Ovary (tissue), 3 donors: ENCODE data around the gene TMEM156.

Experiments
- CTCF ChIP-seq, 3 donors: fragments of 450-650 bp in 2 of 3; fragments of 200-600 bp in 1 of 3; IDR thresholded peaks; one replicate each; pipeline versions ENCODE4 v1.5.1 to v1.8.0; 2016 to 2022; ENCODE audit warnings: antibody characterized with exemption in 3 of 3, mild to moderate bottlenecking in 1 of 3
- EP300 ChIP-seq: sonication (generic); formaldehyde crosslinking; IDR thresholded peaks from one replicate; pipeline ENCODE4 v1.6.1; 2017; ENCODE audit warnings: antibody characterized with exemption
- POLR2A ChIP-seq: fragments of 450-650 bp; IDR thresholded peaks from one replicate; pipeline ENCODE4 v1.6.1; 2017; ENCODE audit warnings: antibody characterized with exemption, mild to moderate bottlenecking, moderate library complexity
- donor health status: DM: no; HTN: no; CAD: no.

DNA sequence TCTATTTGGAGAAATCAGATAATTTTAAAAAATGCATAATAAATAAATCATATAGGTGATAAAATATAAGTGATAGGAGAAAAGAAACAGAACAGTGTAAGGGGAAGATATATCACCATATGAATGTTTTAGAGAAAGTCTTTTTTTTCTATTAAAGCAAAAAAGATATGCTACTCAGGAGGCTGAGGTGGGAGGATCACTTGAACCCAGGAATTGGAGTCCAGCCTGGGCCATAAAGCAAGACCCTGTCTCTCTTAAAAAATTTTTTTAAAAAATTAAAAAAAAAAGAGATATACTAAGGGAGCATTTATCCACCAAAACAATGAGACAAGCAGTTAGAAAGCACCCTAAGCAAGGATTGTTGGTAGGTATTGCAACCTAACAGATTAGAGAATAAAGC, 6.1 kb downstream of the TMEM156 start:
- no peak for TF ChIP-seq POLR2A
- no peak for TF ChIP-seq CTCF (IDR thresholded peaks at IDR 0.05)
- TF ChIP-seq EP300 = no peak
